ENCODE measurements around the gene TLX3.

DNA sequence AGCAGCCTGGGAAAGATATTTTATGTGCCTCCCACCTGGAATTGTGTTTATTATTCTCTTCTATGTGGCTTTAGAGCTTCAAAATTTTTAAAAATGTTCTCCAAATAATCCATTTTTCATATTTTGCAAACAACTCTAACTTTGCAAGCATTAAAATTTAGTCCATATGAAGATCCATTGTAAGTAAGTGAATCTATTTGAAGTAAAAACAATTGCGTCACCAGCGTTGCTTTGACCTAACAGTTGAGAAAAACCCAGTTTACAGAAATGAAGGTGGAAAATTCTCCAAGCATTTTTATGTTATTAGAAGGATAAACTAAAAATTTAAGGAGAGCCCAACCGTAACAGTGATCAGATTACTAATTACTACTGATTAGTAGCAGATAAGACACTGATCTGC is 38.9 kb upstream of the TLX3 start:
- TF ChIP-seq, protein P1, sequence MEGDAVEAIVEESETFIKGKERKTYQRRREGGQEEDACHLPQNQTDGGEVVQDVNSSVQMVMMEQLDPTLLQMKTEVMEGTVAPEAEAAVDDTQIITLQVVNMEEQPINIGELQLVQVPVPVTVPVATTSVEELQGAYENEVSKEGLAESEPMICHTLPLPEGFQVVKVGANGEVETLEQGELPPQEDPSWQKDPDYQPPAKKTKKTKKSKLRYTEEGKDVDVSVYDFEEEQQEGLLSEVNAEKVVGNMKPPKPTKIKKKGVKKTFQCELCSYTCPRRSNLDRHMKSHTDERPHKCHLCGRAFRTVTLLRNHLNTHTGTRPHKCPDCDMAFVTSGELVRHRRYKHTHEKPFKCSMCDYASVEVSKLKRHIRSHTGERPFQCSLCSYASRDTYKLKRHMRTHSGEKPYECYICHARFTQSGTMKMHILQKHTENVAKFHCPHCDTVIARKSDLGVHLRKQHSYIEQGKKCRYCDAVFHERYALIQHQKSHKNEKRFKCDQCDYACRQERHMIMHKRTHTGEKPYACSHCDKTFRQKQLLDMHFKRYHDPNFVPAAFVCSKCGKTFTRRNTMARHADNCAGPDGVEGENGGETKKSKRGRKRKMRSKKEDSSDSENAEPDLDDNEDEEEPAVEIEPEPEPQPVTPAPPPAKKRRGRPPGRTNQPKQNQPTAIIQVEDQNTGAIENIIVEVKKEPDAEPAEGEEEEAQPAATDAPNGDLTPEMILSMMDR (conservative IDR thresholded peaks at IDR 0.05; ENCODE audit: low read depth, low read length), result no peak
- TF ChIP-seq, protein P2, sequence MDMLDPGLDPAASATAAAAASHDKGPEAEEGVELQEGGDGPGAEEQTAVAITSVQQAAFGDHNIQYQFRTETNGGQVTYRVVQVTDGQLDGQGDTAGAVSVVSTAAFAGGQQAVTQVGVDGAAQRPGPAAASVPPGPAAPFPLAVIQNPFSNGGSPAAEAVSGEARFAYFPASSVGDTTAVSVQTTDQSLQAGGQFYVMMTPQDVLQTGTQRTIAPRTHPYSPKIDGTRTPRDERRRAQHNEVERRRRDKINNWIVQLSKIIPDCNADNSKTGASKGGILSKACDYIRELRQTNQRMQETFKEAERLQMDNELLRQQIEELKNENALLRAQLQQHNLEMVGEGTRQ (IDR thresholded peaks at IDR 0.05; ENCODE audit: low read depth, low read length), result no peak
- no peak for TF ChIP-seq POLR2A (IDR thresholded peaks at IDR 0.05; ENCODE audit: low read depth, low read length)
- TF ChIP-seq CEBPB (IDR thresholded peaks at IDR 0.05; ENCODE audit: low read depth, low read length), result peak; percentile 73
- TF ChIP-seq RCOR1 (IDR thresholded peaks at IDR 0.05; ENCODE audit: insufficient replicate concordance, low read length), result no peak
- TF ChIP-seq MAFK (IDR thresholded peaks at IDR 0.05; ENCODE audit: low read depth, low read length), result no peak
- no peak for TF ChIP-seq RFX5 (IDR thresholded peaks at IDR 0.05; ENCODE audit: low read depth, low read length)
- no peak for TF ChIP-seq FOS (IDR thresholded peaks at IDR 0.05; ENCODE audit: low read depth, low read length)
- no peak for TF ChIP-seq MAZ (IDR thresholded peaks at IDR 0.05; ENCODE audit: borderline replicate concordance, low read depth, low read length)
- TF ChIP-seq RAD21 (IDR thresholded peaks at IDR 0.05; ENCODE audit: low read length), result no peak
- TF ChIP-seq BHLHE40 (IDR thresholded peaks at IDR 0.05; ENCODE audit: low read depth, low read length), result no peak
- no peak for TF ChIP-seq MXI1 (IDR thresholded peaks at IDR 0.05; ENCODE audit: borderline replicate concordance, low read depth, low read length)
- TF ChIP-seq SMC3 (IDR thresholded peaks at IDR 0.05; ENCODE audit: low read depth, low read length), result no peak
